Activated CD4-positive, alpha-beta T cell treated with anti-CD3 and anti-CD28 coated beads, Interleukin-2, amount 50 U/mL, for 16 hours (primary cell): Measurements from ENCODE around the gene XRN2.
"Not testable (repeated sequence)": the region's sequence is repeated elsewhere in the genome, so short reads cannot be mapped to it uniquely, and the experiment has no call there.

Experiments
- DNase-seq: peaks from one replicate; pipeline ENCODE4 v3.0.0-alpha.2; 2020

The XRN2 gene

DNA sequence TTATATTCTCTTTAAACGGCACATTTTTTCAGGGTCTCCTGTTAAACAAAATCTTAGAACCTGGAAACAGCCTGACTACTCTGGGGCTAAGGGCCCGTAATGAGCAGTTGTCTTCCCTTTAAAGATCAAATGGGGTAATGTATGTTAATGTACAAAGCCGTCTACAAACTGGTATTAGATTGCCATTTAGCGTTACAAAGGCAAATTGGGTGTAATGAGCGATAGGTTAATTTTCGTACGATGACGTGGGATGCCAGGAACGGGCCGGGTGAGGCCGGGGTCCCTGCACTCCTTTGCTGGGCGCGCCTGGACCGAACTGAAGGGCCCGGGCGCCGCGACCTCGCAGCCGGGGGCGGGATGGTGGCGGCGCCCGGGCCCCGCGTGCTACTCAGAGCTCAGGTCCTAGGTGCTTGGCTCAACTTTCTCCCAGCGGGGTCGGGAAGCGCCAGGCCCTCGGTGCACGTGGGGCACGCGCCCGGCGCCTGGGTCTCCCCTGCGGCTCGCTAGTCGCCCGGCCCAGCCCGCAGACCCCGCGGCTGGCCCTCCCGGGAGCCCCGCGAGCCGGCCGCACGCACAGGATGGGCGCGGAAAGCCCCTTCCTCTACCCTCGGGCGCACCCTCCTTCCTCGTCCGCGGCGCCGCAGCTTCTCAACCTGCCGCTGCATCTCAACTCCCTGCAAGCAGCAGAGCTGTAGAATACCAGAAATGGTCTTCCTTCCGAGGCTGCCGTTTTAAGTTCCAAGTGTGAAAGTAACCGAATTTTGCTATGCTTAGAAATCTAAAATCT, 88.2 kb downstream of the XRN2 start:
- DNase-seq: no peak

DNA sequence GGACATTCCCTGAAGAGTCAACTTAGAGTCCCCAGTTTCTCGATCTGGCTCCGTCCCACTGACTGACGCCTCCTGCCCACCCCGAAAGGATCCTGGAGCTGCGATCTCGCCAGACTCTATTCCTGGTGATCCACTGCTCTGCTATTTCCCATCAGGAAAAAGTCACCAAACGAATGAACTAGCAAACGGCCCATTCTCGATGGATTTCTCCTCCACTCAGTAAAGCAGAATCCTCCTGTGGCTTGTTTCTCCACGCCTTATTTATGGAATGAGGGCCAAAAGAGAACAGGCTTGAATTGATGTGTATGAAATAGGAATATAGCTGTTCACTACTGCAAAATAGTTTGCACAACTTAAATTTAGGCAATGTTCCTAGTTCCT, 88.8 kb downstream of the XRN2 start:
- DNase-seq: no peak

DNA sequence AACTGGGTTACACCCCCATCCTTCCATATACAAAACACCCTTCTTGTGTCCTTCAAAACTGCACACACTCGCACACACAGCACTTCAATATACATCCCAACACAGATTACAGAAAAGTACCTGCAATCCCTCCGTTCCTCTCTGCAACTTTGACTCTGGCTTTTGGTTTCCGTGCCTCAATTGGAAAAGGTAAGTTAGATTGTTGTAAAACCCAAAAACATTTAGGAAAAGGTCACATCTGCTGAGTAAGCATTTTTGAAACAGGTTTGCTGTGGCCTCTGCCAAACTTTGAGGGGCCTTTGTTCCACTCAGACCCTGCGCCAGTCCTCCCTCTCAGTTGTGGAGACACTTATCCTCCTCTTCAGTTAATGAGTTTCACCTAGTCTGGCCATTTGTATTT, 90.0 kb downstream of the XRN2 start:
- DNase-seq: no peak

DNA sequence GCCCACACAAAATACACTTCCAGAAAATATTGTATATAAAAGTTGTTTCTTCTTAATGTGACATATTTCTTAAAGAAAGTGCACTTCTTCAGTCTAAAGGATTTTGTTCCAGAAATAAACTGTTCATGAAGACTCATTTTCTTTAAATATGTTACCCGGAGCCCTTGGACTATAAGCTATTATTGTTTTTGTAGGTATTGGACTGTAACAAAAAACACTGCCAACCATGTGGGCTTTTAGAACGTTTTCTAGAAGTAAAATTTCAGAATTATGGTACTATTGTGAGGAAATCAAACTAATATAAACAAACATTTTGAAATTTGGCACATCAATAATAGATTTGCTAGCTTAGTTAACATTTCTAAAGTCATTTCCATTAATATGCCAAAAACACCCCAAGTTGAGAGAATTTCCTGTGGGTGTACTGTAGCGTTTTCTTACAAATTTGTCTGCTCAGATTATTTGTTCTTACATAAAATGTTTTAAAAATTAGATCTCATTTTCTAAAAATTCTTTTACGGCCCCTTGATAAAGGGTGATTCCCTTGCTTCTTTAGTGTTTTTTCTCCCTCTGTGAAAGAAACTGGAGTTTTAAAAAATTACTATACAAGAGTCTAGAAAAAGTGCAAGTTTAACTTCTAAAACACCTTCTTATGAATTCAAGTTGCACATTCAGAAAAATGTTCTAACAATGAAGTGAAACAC, 90.8 kb downstream of the XRN2 start:
- no peak for DNase-seq

DNA sequence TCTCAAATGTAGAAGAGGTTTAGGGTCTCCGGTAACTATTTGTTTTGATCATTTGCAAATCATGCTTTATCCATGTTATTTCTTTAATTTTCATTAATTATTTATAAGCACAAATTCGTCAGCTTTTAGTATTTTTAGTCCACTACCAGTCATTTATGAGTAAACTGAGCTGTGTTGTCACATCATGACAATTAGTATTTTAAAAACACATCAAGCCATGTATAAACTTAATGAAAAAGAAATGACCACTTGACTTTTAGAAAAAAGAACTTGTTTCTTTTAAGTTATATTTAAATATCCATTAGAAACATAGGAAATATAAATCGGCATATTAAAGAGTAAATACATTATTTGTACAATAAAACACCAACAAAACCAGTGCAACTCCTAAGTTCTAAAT, 91.4 kb downstream of the XRN2 start:
- no peak for DNase-seq

DNA sequence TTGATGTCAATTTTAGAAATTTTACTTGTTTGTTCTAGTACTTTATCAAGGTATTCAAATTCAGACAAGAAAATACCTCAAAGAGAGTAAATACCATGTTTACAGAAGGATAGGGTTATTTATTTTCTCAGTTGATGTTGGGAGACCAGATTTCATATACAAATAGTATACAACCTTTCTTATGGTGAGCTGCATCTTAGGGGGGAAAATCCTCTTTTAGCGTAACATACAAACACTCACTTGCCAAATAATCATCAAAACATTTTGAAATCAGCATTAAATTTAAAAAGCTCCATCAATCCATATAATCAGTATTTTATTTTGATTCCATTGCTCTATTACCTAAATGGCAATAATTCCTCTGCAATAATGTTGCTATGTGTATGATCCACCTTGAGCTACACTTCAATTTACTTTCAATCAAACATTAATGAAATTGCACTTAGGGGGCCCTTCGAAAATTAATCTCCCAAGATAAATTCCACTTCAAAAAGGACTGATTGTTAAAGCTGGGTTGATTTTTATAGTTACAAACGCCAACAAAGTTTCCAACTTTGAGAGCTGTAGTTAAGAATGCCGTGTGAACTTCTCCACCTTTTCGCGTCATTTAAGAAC, 92.0 kb downstream of the XRN2 start:
- no peak for DNase-seq

DNA sequence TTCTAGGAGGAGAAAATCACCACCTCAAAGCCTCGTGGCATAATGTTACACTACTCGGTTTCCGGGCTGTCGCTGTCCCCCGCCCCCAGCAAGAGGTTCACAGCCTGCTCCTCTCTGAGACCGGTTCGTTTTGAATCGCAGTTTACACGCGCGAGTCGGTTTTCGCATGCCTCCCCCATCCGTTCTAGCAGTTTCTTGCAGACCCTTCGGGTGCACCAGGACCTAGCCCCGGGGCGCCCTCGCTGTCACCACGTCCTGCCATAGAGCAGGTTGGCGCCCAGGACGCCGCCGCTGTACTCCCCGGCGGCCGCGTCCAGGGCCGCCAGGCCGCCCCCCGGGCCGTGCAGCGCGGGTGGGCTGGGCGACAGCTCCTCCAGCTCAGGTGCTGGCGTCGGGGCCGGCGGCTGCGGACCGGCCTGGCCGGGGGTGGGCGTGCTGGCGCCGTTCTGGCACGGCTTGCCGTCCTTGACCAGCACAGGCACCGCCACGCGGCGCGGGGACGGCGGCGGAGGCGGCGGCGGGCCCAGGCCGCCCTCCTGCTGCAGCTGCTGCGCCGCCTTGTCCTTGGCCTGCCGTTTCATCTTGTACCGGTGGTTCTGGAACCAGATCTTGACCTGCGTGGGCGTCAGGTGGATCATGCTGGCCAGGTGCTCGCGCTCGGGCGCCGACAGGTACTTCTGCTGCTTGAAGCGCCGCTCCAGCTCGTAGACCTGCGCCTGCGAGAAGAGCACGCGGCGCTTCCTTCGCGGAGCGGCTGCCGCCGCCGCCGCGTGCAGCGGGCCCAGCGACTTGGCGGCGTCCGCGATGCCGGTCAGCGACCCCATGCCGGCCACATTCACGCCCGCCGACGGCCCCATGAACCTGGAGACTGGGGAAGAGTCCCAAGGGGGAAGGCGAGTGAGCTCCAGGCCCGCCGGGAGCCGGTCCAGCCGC, 92.8 kb downstream of the XRN2 start:
- DNase-seq: peak; percentile 50

DNA sequence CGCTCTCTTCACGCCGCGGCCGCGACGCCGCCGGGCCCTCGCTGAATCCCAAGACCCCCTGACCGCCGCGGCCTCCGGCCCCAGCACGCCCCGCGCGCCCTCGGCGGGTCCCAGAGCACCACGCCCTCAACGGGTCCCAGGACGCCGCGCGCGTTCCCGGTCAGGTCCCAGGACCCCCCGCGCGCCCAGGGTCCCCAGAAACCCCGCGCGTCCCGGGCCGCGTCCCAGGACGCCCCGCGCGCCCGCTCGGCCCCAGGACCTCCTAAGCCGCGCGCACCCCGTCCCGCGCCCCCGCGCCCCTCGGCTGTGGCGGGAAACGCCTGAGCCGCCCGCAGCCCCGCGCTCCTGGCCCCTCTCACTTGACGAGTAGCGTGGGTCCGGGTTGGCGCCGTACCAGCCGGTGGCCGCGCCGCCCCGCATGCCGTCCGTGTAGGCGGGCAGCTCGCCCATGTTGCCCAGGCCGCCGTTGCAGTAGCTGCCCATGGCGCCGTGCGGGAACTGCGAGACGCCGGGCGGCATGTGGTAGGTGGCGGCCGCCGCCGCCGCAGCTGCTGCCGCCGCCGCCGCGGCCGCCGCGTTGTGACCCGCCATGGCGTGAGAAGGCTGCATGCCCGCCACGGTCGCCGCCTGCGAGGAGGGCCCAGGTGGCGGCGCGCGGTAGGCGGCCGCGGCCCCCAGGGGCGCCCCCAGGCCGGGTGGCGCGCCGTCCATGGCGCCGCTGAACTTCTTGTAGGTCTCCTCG, 93.6 kb downstream of the XRN2 start:
- DNase-seq: no peak

DNA sequence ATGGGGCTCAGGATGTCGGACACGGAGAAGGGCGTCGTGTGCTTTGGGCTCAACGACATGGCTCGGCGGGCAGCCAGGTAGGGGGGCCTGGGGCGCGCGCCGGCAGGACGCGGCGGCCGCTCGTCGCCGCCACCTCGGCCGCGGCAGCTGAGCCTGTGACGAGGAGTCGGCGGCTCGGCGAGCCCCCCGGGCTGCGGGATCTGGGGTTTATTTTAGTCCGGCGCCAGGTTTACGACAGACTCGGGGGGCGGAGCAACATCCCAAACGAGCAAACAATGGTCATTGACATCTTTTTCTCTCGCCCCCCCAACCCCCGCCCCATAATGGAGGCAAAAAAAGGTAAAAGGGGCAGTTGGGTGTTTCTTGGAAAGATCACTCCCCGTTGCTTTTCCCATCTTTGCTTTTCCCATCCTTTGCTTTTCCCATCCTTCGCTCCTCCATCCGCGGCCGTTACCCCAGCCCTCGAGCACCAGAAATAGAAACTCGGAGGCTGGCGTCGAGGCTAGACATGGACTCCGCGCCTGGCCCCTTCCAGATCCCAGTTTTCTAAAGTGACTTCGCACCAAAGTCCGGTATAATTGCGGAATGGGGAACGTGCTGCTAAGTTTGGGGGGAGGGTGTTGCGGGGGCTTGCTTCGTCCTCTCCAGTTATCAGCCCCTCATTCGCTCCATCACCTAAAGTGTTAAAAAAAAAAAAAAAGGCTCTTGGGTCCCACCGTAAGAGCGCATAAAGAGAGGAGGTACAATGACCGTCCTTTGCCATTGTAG, 94.4 kb downstream of the XRN2 start, which contains the start of gene NKX2-4:
Gene NKX2-4, minus strand, starts transcription at position 186 of the 768 bp plus-strand sequence. Its CDS starts 127 bp downstream, at position 59.
- no peak for DNase-seq

DNA sequence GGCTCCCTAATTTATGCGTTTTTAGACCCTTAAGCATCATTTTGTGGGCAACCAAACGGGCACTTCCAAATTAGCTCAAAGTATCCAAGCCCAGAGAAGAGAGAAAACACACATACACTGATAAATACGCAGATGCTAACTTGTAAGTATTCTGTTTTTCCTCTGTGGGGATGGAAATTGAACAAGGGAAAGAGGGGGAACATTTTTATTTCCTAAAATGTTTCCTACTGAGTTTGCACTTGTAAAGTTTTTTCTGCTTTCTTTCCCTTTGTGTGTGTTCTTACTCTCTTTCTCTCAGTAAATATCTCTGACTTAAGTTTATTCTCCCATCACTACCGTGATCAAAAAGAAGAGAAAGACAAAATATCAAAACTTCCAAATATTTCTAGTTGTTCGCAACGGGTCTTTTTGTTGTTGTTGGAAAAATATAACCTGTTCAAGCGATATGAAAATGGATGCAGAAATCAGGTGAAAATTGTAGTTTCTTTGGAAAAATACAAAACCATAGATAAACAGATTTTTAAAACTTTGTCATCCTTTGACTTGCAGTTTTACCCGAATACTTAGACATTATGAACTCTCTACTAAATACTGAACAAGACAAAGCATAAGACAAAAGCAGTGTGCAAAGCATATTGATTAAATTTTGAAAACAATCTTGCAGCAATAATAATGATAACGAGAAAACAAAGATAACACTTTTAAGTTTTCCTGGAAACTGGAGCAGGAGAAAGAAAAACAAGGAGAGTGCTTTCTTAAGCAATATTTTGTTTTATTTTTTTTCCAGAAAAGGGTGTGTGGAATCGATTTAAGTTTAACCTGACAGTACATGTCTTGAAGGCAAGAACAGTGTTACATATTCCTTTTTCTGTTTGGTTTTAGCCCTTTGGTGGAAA, 95.2 kb downstream of the XRN2 start:
- no peak for DNase-seq

DNA sequence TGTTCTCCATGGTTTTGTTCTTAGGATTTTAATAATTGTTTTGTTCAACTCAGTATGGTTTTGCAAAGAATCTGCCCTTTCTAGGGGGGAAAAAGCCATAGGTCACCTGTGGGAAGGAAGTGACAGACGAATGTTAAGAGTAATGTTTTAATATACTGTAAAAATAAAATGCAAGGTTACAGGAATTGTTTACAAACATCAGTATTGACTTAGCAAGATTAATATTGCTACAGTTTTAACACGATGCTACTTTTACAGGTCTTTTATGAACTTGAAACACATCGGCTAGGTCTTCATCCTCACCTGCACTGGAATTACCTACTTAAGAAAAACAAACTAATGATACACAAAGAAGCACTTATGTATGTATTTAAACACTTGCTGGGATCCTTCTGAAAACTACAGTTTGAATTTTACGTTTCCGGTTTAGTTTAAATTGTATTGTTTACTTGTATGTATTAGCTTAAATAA, 95.9 kb downstream of the XRN2 start:
- DNase-seq: no peak

DNA sequence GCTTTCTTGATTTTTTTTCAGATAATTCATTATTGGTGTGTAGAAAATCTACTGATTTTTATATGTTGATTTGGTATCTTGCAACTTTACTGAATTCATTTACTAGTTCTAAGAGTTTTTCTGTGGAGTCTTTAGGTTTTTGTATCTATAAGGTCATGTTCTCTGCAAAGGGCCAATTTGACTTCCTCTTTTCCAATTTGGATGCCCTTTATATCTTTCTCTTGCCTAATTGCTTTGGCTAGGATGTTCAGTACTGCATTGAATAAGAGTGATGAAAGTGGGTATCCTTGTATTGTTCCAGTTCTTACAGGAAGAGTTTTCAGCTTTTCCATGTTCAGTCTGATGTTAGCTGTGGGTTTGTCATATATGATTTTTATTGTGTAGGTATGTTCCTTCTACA, 108.6 kb downstream of the XRN2 start:
- DNase-seq: no peak

DNA sequence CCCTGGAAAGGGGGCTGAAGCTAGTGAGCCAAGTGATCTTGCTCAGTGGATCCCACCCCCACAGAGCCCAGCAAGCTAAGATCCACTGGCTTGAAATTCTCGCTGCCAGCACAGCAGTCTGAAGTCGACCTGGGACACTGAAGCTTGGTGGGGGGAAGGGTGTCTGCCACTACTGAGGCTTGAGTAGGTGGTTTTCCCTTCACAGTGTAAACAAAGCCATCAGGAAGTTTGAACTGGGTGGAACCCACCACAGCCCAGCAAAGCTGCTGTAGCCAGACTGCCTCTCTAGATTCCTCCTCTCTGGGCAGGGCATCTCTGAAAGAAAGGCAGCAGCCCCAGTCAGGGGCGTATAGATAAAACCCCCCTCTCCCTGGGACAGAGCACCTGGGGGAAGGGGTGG, 110.9 kb downstream of the XRN2 start:
- DNase-seq: not testable (repeated sequence)

DNA sequence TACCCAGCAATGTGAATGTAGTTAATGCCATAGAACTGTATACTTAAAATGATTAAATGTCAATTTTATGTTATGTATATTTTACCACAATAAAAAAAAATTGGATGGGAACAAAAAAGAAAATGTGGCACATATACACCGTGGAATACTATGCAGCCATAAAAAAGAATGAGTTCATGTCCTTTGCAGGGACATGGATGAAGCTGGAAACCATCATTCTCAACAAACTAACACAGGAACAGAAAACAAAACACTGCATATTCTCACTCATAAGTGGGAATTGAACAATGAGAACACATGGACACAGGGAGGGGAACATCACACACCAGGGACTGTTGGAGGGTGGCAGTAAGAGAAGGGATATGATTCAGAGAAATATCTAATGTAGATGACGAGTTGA, 116.0 kb downstream of the XRN2 start:
- not testable (repeated sequence) for DNase-seq

DNA sequence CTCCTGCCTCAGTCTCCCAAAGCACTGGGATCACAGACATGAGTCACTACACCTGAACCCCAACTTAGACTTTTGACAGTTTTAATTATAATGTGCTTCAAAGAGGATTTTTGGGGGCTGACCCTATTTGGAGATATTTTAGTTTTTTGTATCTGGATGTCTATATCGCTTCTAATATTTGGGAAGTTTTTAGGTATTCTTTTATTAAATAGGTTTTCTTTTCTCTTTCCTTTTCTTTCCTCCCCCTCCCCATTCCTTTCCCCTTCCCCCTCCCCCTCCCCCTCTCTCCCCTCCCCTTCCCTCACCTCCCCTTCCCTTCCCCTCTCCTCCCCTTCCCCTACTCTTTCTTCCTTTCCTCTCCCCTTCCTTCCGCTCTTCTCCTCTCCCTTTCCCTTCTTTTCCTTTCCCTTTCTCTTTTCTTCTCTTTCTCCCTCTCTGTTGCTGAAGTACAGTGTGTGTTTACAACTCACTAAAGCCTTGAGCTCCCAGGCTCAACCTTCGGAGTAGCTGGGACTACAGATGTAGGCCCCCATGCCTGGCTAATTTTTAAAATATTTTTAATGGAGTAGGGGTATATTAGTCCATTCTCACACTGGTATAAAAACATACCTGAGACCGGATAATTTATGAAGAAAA, 118.6 kb downstream of the XRN2 start:
- DNase-seq: no peak

DNA sequence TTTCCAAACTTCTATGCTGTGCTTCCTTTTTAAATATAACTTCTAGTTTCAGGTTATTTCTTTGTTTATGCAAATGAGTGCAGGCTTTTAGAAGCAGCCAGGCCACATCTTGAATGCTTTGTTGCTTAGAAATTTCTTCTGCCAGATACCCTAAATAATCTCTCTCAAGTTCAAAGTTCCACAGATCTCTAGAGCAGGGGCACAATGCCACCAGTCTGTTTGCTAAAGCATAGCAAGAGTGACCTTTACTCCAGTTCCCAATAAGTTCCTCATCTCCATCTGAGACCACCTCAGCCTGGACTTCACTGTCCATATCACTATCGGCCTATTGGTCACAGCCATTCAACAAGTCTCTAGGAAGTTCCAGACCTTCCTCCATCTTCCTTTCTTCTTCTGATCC, 120.6 kb downstream of the XRN2 start:
- DNase-seq: not testable (repeated sequence)

DNA sequence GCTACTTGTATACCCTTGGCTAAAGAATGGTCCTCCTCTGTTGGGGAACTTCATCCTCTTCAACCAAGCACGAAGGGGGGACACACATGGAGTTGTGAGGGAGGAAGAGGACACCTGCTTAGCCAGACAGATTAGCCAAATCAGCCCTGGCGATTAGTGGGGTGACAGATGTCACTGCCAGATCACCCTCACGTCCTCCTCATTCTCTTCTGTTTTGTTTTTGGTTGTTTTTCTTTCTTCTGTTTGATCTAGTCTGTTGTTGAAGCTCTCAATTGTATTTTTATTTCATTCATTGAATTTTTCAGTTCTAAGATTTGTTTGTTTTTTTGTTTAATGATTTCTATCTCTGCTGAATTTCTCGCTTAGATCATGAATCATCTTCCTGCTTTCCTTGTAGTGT, 121.7 kb downstream of the XRN2 start:
- no peak for DNase-seq

DNA sequence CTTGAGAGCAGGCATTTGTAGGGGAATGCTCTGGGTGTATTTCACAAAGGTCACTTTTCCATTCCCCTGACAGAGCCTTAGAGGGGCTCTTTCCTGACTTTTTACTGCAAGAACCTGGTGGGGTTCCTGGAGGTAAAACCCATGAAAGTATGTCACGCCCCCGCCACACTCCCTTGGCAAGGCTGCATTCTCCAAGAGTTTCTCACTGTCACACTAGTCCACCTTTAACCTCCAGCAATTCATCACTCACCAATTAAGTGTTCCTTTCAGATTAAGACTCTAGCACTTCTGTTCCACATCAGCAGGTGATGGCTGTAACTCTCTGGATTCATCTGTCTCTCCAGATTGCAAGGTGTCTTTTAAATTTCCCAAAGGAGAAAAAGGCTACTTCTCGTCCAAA, 126.9 kb downstream of the XRN2 start:
- no peak for DNase-seq

DNA sequence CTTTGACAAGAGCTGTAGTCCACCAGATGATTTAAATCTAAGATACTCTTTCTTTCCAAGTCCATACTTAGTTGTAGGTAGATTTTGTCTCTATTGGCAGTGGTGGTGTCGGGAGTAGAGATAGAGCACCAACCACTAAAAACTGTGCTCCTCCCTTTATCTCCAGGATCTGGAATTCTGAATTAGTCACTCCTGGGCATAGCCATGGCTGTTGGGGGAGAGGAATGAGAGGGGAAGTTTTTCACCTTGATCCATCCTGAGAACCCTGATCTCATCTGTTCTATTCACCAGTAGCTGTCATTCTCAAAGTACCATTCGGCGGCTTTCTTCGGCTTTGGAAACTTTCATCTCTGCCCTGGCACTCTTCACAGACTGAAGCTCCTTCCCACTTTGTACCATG, 129.8 kb downstream of the XRN2 start:
- no peak for DNase-seq
